Measurements from ENCODE around the gene MYCBP2. TPM values are rescaled to one million over a fixed set of nuclear protein-coding genes. Genes with fewer than 3 reads are reported as not detected.
A peak's percentile ranks its signal among the peaks of the same experiment; 100 is the strongest.
"Not testable (repeated sequence)": the region's sequence is repeated elsewhere in the genome, so short reads cannot be mapped to it uniquely, and the experiment has no call there.

The MYCBP2 gene
- 41.1 TPM for polyA plus RNA-seq (2013, experiment 1 of 2; ENCODE audit: insufficient read length)
- 36.4 TPM for polyA plus RNA-seq (2013, experiment 2 of 2; ENCODE audit: insufficient read length)

- DNase-seq: peak; percentile 99
Measured at GRCh38 chr13:77326905-77327604, at the start of gene MYCBP2. TSS of gene MYCBP2 (minus strand) at chr13:77327094. CDS start at chr13:77326775, 319 bp downstream.

- no peak for DNase-seq
Measured at GRCh38 chr13:77375560-77376108, 48.7 kb upstream of the MYCBP2 start.

- no peak for DNase-seq
Measured at GRCh38 chr13:77374786-77375185, 47.9 kb upstream of the MYCBP2 start.

GRCh38 chr13:77374339-77374738 lies 47.4 kb upstream of the MYCBP2 start:
- DNase-seq: no peak

- no peak for DNase-seq
Measured at GRCh38 chr13:77373502-77373901, 46.6 kb upstream of the MYCBP2 start.

GRCh38 chr13:77372275-77372674 lies 45.4 kb upstream of the MYCBP2 start:
- DNase-seq: no peak

- DNase-seq: no peak
Measured at GRCh38 chr13:77370888-77371287, 44.0 kb upstream of the MYCBP2 start.

GRCh38 chr13:77362166-77362565 lies 35.3 kb upstream of the MYCBP2 start:
- DNase-seq: no peak

- DNase-seq: no peak
Measured at GRCh38 chr13:77360032-77360685, 33.3 kb upstream of the MYCBP2 start.

GRCh38 chr13:77359171-77359570 lies 32.3 kb upstream of the MYCBP2 start:
- no peak for DNase-seq

GRCh38 chr13:77358001-77358400 lies 31.1 kb upstream of the MYCBP2 start:
- DNase-seq: no peak

GRCh38 chr13:77356155-77356554 lies 29.3 kb upstream of the MYCBP2 start:
- no peak for DNase-seq

GRCh38 chr13:77353995-77354394 lies 27.1 kb upstream of the MYCBP2 start:
- no peak for DNase-seq

- no peak for DNase-seq
Measured at GRCh38 chr13:77351315-77351714, 24.4 kb upstream of the MYCBP2 start.

GRCh38 chr13:77350811-77351210 lies 23.9 kb upstream of the MYCBP2 start:
- DNase-seq: no peak

- DNase-seq: no peak
Measured at GRCh38 chr13:77349365-77349764, 22.5 kb upstream of the MYCBP2 start.

- not testable (repeated sequence) for DNase-seq
Measured at GRCh38 chr13:77347351-77347750, 20.5 kb upstream of the MYCBP2 start.

GRCh38 chr13:77345150-77345780 lies 18.4 kb upstream of the MYCBP2 start:
- DNase-seq: no peak

- DNase-seq: no peak
Measured at GRCh38 chr13:77343841-77344240, 16.9 kb upstream of the MYCBP2 start.

GRCh38 chr13:77339408-77339807 lies 12.5 kb upstream of the MYCBP2 start:
- DNase-seq: no peak

- no peak for DNase-seq
Measured at GRCh38 chr13:77338961-77339401, 12.1 kb upstream of the MYCBP2 start.

GRCh38 chr13:77338329-77338728 lies 11.4 kb upstream of the MYCBP2 start:
- no peak for DNase-seq

- DNase-seq: no peak
Measured at GRCh38 chr13:77337159-77337558, 10.3 kb upstream of the MYCBP2 start.

Measured in fibroblast of skin of abdomen (primary cell).